ENCODE data around the gene ZNF213.
"Not testable (repeated sequence)": the region's sequence is repeated elsewhere in the genome, so short reads cannot be mapped to it uniquely, and the experiment has no call there.

DNA sequence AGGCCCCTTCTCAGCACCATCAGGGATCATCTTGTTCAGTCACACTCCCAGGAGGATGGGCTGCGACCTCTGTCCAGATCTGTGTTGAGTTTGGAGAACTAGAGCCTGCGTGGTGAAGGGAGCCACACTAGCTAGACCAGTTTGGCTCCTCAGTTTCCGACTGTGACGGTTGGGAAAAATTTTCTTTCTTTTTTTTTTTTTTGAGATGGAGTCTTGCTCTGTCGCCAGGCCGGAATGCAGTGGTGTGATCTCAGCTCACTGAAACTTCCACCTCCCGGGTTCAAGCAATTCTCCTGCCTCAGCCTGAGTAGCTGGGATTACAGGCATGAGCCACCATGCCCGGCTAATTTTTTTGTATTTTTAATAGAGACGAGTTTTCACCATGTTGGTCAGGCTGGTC lies 4.7 kb downstream of the ZNF213 start:
- TF ChIP-seq, protein P1, sequence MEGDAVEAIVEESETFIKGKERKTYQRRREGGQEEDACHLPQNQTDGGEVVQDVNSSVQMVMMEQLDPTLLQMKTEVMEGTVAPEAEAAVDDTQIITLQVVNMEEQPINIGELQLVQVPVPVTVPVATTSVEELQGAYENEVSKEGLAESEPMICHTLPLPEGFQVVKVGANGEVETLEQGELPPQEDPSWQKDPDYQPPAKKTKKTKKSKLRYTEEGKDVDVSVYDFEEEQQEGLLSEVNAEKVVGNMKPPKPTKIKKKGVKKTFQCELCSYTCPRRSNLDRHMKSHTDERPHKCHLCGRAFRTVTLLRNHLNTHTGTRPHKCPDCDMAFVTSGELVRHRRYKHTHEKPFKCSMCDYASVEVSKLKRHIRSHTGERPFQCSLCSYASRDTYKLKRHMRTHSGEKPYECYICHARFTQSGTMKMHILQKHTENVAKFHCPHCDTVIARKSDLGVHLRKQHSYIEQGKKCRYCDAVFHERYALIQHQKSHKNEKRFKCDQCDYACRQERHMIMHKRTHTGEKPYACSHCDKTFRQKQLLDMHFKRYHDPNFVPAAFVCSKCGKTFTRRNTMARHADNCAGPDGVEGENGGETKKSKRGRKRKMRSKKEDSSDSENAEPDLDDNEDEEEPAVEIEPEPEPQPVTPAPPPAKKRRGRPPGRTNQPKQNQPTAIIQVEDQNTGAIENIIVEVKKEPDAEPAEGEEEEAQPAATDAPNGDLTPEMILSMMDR (IDR thresholded peaks at IDR 0.05; ENCODE audit: low read length), result not testable (repeated sequence)
- not testable (repeated sequence) for TF ChIP-seq EZH2 (IDR thresholded peaks at IDR 0.05; ENCODE audit: borderline replicate concordance, low read length)

Data from OCI-LY1 (cell line).